ENCODE results near the gene MTG1.

DNA sequence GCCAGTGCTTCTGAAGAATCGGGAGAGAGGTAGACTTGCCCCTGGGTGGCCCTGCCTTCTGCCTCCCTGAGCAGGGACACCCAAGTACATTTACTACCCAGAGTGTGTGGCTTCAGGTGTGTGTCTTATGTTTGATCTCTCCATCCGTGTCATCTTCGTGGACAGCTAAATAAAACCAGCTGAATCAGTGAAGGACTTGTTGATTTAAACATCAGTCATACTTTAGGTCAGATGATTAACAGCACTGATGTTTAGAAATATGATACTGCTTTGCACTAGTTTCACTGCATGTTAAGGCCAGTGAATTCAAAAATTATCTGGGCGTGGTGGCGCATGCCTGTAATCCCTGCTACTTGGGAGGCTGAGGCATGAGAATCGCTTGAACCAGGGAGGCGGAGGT, 4.0 kb downstream of the MTG1 start:
- TF ChIP-seq, protein P1, sequence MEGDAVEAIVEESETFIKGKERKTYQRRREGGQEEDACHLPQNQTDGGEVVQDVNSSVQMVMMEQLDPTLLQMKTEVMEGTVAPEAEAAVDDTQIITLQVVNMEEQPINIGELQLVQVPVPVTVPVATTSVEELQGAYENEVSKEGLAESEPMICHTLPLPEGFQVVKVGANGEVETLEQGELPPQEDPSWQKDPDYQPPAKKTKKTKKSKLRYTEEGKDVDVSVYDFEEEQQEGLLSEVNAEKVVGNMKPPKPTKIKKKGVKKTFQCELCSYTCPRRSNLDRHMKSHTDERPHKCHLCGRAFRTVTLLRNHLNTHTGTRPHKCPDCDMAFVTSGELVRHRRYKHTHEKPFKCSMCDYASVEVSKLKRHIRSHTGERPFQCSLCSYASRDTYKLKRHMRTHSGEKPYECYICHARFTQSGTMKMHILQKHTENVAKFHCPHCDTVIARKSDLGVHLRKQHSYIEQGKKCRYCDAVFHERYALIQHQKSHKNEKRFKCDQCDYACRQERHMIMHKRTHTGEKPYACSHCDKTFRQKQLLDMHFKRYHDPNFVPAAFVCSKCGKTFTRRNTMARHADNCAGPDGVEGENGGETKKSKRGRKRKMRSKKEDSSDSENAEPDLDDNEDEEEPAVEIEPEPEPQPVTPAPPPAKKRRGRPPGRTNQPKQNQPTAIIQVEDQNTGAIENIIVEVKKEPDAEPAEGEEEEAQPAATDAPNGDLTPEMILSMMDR (IDR thresholded peaks at IDR 0.05; ENCODE audit: low read depth, low read length): no peak
- TF ChIP-seq, protein P2, sequence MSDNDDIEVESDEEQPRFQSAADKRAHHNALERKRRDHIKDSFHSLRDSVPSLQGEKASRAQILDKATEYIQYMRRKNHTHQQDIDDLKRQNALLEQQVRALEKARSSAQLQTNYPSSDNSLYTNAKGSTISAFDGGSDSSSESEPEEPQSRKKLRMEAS (IDR thresholded peaks at IDR 0.05; ENCODE audit: low read depth, low read length): no peak
- no peak for TF ChIP-seq MYC (IDR thresholded peaks at IDR 0.05; ENCODE audit: low read depth, low read length)

Measured in NB4 (cell line).